K562 treated with DMSO at 1 percent for 24 hours (cell line): ENCODE data around the gene LRRTM4. TPM values are rescaled to one million over a fixed set of nuclear protein-coding genes. Genes with fewer than 3 reads are reported as not detected.

Experiments
- total RNA-seq: library from RNA; unstranded; fragments of 300-600 nt; gene quantifications from 2 replicates; pipeline ENCODE4 v1.2.3, GENCODE V29; 2022; ENCODE audit warnings: low read depth; ENCODE audit not compliant: insufficient read depth

Gene LRRTM4
- not detected in 2 replicates for total RNA-seq

DNA sequence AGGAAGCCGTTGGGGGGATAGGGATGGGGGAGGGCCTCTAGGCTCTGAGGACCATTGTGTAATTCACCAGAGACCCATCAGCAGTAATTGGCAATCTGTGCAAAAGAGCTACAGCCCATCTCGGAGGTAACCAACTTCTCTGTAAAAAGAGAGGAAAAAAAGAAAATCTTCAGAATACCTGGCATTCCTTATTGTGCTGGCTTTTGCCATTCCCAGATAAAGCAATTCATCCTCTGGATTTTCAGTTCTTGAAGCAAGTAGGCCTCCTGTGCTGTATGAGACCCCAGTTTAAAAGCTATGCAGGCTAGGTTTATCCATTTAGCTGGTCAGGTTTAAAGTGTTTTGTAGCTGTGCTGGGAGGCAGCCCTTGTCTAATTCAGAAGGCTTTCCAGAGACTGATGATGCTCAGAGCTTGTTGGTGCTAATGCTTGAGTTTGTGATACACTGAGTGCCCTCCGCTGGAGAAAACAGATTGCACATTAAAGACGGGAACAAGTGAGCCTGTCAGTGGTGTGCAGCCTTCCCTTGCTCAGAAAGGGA lies at the start of gene LRRTM4:
Gene LRRTM4, minus strand, starts transcription at position 446 of the 540 bp plus-strand sequence.

